GM12892 (cell line): Measurements from ENCODE around the gene COL5A1.

Source experiments
- POLR2A ChIP-seq: IDR thresholded peaks from 2 replicates; pipeline ENCODE4 v1.6.1; 2011; ENCODE audit warnings: low read depth, low read length, control low read depth
- POLR2AphosphoS5 ChIP-seq: IDR thresholded peaks from 2 replicates; pipeline ENCODE4 v1.6.1; 2011; ENCODE audit warnings: low read depth, low read length, control low read depth

- TF ChIP-seq POLR2A, result no peak
- no peak for TF ChIP-seq POLR2AphosphoS5
These were observed 11.2 kb upstream of the COL5A1 start for GRCh38 chr9:134630393-134630790.
